Hepatocyte (in vitro differentiated cells): ENCODE data around the gene CCM2. TPM values are rescaled to one million over a fixed set of nuclear protein-coding genes. Genes with fewer than 3 reads are reported as not detected.

Source experiments
- DNase-seq: peaks from one replicate; pipeline ENCODE4 v3.0.0-alpha.2; 2016; ENCODE audit warnings: low spot score
- H2AFZ ChIP-seq: fragments of 200-600 bp; sonication (generic); 2 replicates; pipeline ENCODE4 v1.6.0; 2016; ENCODE audit warnings: antibody characterized with exemption, mild to moderate bottlenecking
- H3K27ac ChIP-seq: fragments of 200-600 bp; sonication (generic); 2 replicates; pipeline ENCODE4 v1.5.1; 2016; ENCODE audit warnings: mild to moderate bottlenecking
- H3K27me3 ChIP-seq: fragments of 200-600 bp; sonication (generic); 2 replicates; pipeline ENCODE4 v1.6.1; 2016
- H3K36me3 ChIP-seq: fragments of 200-600 bp; sonication (generic); replicated peaks from 2 replicates; pipeline ENCODE4 v1.5.1; 2016; ENCODE audit warnings: low read depth; ENCODE audit not compliant: insufficient read depth
- H3K4me1 ChIP-seq: fragments of 200-600 bp; sonication (generic); 2 replicates; pipeline ENCODE4 v1.5.1; 2016; ENCODE audit warnings: mild to moderate bottlenecking, moderate library complexity; ENCODE audit not compliant: insufficient read depth
- H3K4me2 ChIP-seq: fragments of 200-600 bp; sonication (generic); 2 replicates; pipeline ENCODE4 v1.6.0; 2016
- H3K4me3 ChIP-seq: fragments of 200-600 bp; sonication (generic); 2 replicates; pipeline ENCODE4 v1.5.1; 2016; ENCODE audit warnings: mild to moderate bottlenecking
- H3K79me2 ChIP-seq: fragments of 200-600 bp; sonication (generic); 2 replicates; pipeline ENCODE4 v1.6.0; 2017; ENCODE audit warnings: mild to moderate bottlenecking
- H3K9me2 ChIP-seq: fragments of 200-600 bp; sonication (generic); replicated peaks from 2 replicates; pipeline ENCODE4 v1.6.0; 2017; ENCODE audit warnings: mild to moderate bottlenecking; ENCODE audit not compliant: insufficient read depth
- H3K9me3 ChIP-seq: fragments of 200-600 bp; sonication (generic); 2 replicates; pipeline ENCODE4 v1.5.1; 2016; ENCODE audit warnings: low read depth, mild to moderate bottlenecking
- H4K20me1 ChIP-seq: fragments of 200-600 bp; sonication (generic); 2 replicates; pipeline ENCODE4 v1.6.0; 2016; ENCODE audit warnings: mild to moderate bottlenecking; ENCODE audit not compliant: insufficient read depth, poor library complexity, severe bottlenecking
- CTCF ChIP-seq: fragments of 200-600 bp; sonication (generic); IDR thresholded peaks from 2 replicates; pipeline ENCODE4 v1.5.1; 2016; ENCODE audit warnings: antibody characterized with exemption, mild to moderate bottlenecking; ENCODE audit not compliant: poor library complexity
- EZH2 ChIP-seq: fragments of 200-600 bp; sonication (generic); IDR thresholded peaks from 2 replicates; pipeline ENCODE4 v1.6.1; 2016; ENCODE audit warnings: antibody characterized with exemption, mild to moderate bottlenecking, borderline replicate concordance
- EZH2phosphoT487 ChIP-seq: fragments of 200-600 bp; sonication (generic); IDR thresholded peaks from one replicate; pipeline ENCODE4 v1.6.1; 2018; ENCODE audit warnings: antibody characterized with exemption, mild to moderate bottlenecking, low read depth, moderate library complexity; ENCODE audit not compliant: unreplicated experiment, severe bottlenecking
- WGBS: methylation state at CpG from one replicate; pipeline ENCODE4 v1.1.6; 2016; ENCODE audit warnings: low lambda C conversion rate; ENCODE audit errors: missing lambda C conversion rate; 5-methylcytosine and 5-hydroxymethylcytosine counted together
- polyA plus RNA-seq: library from polyadenylated mRNA; unstranded; fragments of >200 nt; fragmentation: Nextera tagmentation; extraction: Ambion mirVana; gene quantifications from 2 replicates; pipeline ENCODE4 v1.2.1, GENCODE V29; 2016
- total RNA-seq: library from RNA; depleted of rRNA; stranded (reverse); fragments of >200 nt; gene quantifications from 2 replicates; pipeline ENCODE4 v1.2.3, GENCODE V29; 2014

The CCM2 gene
- total and polyA plus RNA-seq, 2 experiments from 2014 or later, result 32.2 to 57.1 TPM

DNA sequence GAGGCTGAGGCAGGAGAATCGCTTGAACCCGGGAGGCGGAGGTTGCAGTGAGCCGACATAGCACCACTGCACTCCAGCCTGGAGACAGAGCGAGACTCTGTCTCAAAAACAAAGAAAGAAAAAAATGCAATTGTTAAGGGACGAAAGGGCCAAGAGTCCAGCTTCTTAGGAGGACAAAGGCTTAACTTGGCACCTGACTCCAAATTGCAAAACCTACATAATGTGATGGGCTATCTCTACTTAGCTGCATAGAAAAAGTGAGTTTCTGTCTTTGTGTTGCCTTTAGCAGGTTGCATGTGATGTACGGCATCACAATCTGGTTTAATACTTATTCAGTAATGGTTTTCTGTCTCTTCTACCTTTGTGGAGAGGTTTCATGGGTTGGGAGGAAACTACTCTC, 12.5 kb upstream of the CCM2 start:
- Histone ChIP-seq H3K4me3 (no peak overlapping the region), H4K20me1 (no peaks in the 10 kb centered on the region), H3K36me3 (no peaks in the 10 kb centered on the region), H2AFZ (no peak overlapping the region), H3K4me2 (peak overlapping the region; percentile 84), H3K27me3 (no peaks in the 10 kb centered on the region), H3K9me3 (no peaks in the 10 kb centered on the region), H3K4me1 (peaks cover 8% of the 10 kb centered on the region), H3K9me2 (no peaks in the 10 kb centered on the region), H3K79me2 (peaks cover 9% of the 10 kb centered on the region), H3K27ac (peak overlapping the region; percentile 96)
- DNase-seq, result no peak
- 93% methylated on average over 7 of the region's 7 CpGs for WGBS
- TF ChIP-seq EZH2phosphoT487 (no peak), CTCF (no peak), EZH2 (no peak)

- H3K4me1 ChIP-seq, result peaks cover 8% of the 10 kb centered on the region
- H3K9me2 ChIP-seq, result no peaks in the 10 kb centered on the region
- DNase-seq, result no peak
- no peaks in the 10 kb centered on the region for H3K36me3 ChIP-seq
- H3K4me2 ChIP-seq, result peak overlapping the region; percentile 84
- H4K20me1 ChIP-seq, result no peaks in the 10 kb centered on the region
- no peak overlapping the region for H3K4me3 ChIP-seq
- 91% methylated on average over 10 of the region's 10 CpGs for WGBS
- no peaks in the 10 kb centered on the region for H3K9me3 ChIP-seq
- H2AFZ ChIP-seq, result no peak overlapping the region
- H3K27me3 ChIP-seq, result no peaks in the 10 kb centered on the region
- peaks cover 9% of the 10 kb centered on the region for H3K79me2 ChIP-seq
- TF ChIP-seq EZH2phosphoT487, result no peak
- TF ChIP-seq EZH2, result no peak
- TF ChIP-seq CTCF, result no peak
- peak overlapping the region; percentile 96 for H3K27ac ChIP-seq
These were observed 12.0 kb upstream of the CCM2 start for GRCh38 chr7:44987996-44988395.

GRCh38 chr7:44988701-44989100, 11.3 kb upstream of the CCM2 start:
- no peaks in the 10 kb centered on the region for H3K9me3 ChIP-seq
- 94% methylated on average over 4 of the region's 4 CpGs for WGBS
- H3K79me2 ChIP-seq, result peaks cover 9% of the 10 kb centered on the region
- no peaks in the 10 kb centered on the region for H3K36me3 ChIP-seq
- no peak for DNase-seq
- H3K4me3 ChIP-seq, result no peak overlapping the region
- H3K27me3 ChIP-seq, result no peaks in the 10 kb centered on the region
- no peak overlapping the region for H3K4me2 ChIP-seq
- H2AFZ ChIP-seq, result no peak overlapping the region
- TF ChIP-seq EZH2phosphoT487, result no peak
- TF ChIP-seq CTCF, result no peak
- TF ChIP-seq EZH2, result no peak
- H4K20me1 ChIP-seq, result no peaks in the 10 kb centered on the region
- no peak overlapping the region for H3K27ac ChIP-seq
- H3K9me2 ChIP-seq, result no peaks in the 10 kb centered on the region
- H3K4me1 ChIP-seq, result peaks cover 8% of the 10 kb centered on the region

- no peaks in the 10 kb centered on the region for H3K27me3 ChIP-seq
- no peaks in the 10 kb centered on the region for H4K20me1 ChIP-seq
- no peak overlapping the region for H3K4me2 ChIP-seq
- no peak for TF ChIP-seq EZH2phosphoT487
- no peak for TF ChIP-seq EZH2
- no peak overlapping the region for H3K4me3 ChIP-seq
- H3K9me2 ChIP-seq, result no peaks in the 10 kb centered on the region
- no peak for DNase-seq
- H3K36me3 ChIP-seq, result no peaks in the 10 kb centered on the region
- no peaks in the 10 kb centered on the region for H3K9me3 ChIP-seq
- no peak overlapping the region for H2AFZ ChIP-seq
- no peak overlapping the region for H3K27ac ChIP-seq
- WGBS, result 96% methylated on average over 3 of the region's 3 CpGs
- H3K4me1 ChIP-seq, result peaks cover 8% of the 10 kb centered on the region
- H3K79me2 ChIP-seq, result peaks cover 9% of the 10 kb centered on the region
These were observed 10.9 kb upstream of the CCM2 start for GRCh38 chr7:44989132-44989531.
